Hippocampal formation (tissue), 2 donors: ENCODE measurements around the gene KIF1A.

Experiments used
- DNase-seq, 2 donors: peaks; one replicate each; lab custom pipeline; 2025; lab: John Stamatoyannopoulos, UW

Gene KIF1A

GRCh38 chr2:240803191-240803590 is 16.8 kb downstream of the KIF1A start:
- no peak for DNase-seq

- no peak for DNase-seq
Measured at GRCh38 chr2:240799033-240799820, 20.8 kb downstream of the KIF1A start.

GRCh38 chr2:240798327-240798905 is 21.6 kb downstream of the KIF1A start:
- no peak for DNase-seq

- no peak for DNase-seq
Measured at GRCh38 chr2:240797914-240798313, 22.1 kb downstream of the KIF1A start.

DNA sequence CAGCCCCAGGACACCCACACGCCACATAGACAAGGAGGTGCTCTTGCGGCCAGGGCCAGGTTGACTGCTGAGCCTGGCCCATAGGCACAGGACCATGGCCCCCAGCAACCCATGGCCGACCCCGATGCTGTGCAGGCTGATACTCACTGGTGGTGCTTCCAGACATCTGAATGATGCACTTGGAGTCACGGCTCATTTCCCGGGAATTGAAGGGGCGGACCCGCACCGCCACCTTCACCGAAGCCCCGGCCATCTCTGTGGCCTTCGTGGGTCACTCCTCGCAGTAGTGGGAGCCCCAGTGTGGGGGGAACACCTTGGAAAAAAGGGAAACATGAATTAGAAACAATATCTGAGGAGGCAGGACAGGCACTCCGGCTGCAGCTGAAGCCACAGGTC is 22.5 kb downstream of the KIF1A start:
- DNase-seq, result no peak

- no peak for DNase-seq
Measured at GRCh38 chr2:240796543-240797499, 23.2 kb downstream of the KIF1A start.

GRCh38 chr2:240795916-240796510 is 24.0 kb downstream of the KIF1A start:
- no peak for DNase-seq

- DNase-seq, result no peak
Measured at GRCh38 chr2:240795454-240795853, 24.6 kb downstream of the KIF1A start.

DNA sequence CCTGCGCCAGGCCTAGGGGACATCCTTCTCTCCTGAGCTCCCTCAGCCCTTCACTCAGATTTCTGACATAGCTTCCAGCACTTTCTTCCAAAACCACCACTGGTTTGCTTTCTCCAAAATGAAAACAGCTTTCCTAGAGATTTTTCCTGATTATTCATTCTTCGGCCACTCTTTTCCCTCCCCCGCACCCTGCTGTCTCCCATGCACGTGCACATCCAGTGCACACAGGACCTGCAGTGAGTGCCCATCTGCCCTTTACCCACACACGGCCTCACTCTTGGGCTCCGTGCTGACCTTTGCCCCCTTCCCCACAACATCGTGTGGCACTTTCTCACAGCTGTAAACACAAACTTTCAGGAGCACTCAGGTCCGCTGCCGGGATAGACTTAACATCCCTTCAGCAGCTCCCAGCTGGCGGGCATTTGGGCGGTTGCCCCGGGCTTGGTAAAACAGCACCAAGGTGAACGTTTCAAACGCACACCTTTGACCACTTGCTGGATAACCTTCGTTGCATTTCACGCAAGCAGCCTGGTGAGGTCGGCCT is 25.8 kb downstream of the KIF1A start:
- DNase-seq, result no peak

DNA sequence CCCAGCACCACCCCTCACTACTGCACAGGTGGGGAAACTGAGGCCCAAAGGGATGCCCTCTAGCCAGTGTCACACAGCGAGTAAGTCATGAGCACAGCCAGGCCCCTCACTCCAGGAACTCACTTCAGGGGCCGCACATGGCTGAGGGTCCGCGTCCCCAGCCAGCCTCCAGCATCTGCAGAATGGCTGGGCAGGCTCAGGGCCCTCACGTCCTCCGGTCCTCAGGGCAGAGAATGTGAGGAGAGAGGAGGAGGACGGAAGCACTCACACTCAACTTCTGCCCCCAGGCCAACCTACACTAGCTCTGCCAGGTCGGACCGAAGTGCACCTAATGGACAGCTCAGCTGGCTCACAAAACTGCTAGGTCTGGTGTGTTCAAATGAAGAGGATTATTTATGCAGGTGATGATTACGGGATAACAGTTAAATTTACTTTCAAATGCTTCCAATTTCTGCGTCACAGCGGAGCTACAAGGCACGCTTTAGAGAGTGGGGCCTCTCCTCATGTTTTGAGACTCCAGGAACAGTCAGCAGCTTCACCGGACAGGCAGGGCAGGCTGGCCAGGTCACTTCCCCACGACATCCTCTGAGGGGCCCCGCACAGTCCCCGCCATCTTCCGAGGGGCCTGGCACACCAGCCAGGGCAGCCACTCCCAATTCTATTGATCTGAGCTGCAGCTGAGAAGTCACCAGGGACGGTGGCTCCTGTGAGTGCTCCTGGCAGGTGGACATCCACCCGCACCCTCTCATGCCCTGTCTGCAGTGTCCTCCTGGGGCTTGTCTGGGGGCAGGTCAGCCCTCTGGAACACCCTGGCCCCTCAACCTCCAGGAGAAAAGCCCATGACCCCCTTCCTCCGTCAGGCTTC is 26.5 kb downstream of the KIF1A start:
- DNase-seq, result no peak

- no peak for DNase-seq
Measured at GRCh38 chr2:240792629-240793312, 27.2 kb downstream of the KIF1A start.

DNA sequence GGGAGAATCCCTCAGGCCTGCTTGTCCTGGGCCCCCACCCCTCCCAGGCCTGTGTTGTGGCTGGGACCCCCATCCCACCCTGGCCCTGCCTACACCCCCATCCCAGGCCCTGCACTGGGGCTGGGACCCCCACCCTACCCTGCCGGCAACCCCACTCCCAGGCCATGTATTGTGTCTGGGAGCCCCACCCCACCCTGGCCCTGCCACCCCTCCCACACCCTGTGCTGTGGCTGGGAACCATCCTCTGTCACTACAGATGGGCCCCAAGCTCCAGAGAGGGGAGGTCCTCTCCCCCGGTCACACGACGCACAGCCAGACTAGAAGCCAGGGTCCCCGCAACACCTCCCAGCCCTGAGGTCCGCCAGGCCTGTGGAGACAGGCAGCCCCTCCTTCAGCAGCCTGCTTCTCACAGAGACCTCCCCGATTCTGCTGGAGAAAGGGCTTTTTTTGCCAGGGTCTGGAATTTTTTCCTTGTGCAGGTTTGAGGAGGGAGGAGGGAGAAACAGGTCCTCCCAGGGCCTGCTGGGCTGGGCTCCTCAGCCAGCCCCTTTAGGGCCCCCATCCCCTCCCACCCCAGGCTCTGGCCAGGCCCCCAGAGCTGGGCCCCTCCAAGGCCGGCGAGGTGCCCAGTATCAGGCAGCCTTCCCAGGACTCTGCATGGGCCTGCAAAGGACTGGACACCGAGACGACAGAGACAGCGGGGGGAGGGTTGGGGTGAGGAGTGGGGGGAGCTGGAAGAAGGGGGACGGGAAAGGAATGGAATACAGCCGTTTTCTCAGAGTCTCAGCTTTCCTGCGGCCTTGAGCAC is 28.0 kb downstream of the KIF1A start:
- DNase-seq, result peak; percentile 19 to 44

DNA sequence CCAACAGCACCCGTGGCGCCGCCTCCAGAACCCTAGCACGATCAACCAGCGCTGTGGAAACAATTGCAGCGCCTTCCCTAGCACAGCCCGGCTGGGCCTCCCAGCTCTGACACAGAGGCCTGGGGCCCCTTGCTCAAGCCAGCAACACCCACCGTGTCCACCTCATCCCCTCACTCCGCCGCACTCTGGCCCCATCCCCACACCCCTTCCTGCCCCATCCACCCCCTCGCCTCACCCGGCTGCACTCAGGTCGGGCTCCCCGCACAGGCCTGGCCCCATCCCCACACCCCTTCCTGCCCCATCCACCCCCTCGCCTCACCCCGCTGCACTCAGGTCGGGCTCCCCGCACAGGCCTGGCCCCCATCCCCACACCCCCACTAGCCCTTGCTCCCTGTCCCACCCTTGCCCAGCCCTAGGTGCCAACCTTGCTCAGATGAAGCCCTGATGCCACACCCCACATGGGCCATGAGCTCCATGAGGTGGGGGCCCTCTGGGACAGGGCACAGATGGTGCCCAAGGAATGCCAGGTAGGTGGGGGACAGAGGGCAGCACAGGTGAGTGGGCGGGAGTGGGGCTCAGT is 28.7 kb downstream of the KIF1A start:
- no peak for DNase-seq

DNA sequence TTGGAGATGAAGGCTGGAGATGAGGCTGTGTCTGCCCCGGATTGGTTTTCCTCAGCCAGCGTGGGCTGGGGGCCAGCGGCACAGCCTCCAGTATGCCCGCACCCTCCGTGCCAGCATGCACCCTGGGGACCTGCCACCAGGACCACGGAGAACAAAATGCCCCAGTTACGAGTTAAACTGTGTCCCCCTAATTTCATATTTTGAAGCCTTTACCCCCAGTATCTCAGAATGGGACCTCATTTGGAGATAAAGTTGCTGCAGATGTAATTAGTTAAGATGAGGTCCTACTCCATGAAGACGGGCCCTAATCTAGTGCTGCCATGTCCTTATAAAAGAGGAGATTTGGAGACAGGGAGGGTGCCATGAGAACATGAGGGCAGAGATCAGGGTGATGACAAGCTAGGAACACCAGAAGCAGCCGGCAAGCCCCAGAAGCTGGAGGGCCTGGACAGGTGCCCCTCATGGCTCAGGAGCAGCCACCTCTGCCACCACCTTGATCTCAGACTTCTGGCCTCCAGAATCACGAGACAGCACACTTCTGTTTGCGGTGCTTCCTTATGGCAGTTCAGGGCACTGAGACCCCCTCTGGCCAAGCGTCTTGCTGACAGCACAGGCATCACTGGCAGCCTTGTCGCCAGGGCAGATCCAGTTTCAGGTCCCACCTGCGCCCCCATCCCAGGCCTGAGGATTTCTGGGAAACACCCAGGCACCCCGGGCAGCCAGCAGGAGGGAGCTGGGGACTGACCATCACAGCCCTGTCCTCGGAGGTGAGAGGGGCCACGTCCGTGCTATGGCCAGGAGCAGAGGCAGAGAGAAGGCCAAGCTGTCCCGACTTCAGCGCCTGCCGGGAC is 29.4 kb downstream of the KIF1A start:
- no peak for DNase-seq

- no peak for DNase-seq
Measured at GRCh38 chr2:240789501-240790369, 30.3 kb downstream of the KIF1A start.

DNA sequence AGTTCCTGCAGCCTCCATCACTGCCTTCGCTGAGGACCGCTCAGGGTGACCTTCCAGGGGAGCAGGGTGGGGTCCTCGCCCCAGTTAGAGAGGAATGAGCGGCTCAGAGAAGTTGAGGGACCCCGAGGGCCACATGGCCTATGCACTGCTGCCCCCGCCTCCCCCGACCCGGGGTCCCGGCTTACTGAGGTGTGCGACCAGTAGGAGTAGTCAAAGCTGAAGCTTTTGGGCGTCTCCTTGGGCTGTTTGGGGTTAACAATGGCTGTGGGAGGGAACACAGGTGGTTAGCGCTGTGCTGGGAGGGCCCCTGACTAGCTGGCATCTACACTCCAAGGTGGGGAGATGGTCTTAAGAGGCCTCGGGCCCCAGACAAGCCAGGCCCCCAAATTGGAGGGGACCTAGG is 31.0 kb downstream of the KIF1A start:
- DNase-seq, result no peak

- DNase-seq, result no peak
Measured at GRCh38 chr2:240788482-240788881, 31.5 kb downstream of the KIF1A start.
